GM19463 (cell line): Measurements from ENCODE around the gene MACC1.
A peak's percentile ranks its signal among the peaks of the same experiment; 100 is the strongest.
"Not testable (repeated sequence)": the region's sequence is repeated elsewhere in the genome, so short reads cannot be mapped to it uniquely, and the experiment has no call there.

ENCODE experiments used
- ATAC-seq: cut with Tn5 transposase; IDR thresholded peaks from one replicate; pipeline ENCODE4 v1.9.1; 2021; ENCODE audit warnings: mild to moderate bottlenecking, moderate library complexity; ENCODE audit not compliant: unreplicated experiment

MACC1 gene

GRCh38 chr7:20133803-20134202 lies 83.4 kb downstream of the MACC1 start:
- ATAC-seq, result no peak

DNA sequence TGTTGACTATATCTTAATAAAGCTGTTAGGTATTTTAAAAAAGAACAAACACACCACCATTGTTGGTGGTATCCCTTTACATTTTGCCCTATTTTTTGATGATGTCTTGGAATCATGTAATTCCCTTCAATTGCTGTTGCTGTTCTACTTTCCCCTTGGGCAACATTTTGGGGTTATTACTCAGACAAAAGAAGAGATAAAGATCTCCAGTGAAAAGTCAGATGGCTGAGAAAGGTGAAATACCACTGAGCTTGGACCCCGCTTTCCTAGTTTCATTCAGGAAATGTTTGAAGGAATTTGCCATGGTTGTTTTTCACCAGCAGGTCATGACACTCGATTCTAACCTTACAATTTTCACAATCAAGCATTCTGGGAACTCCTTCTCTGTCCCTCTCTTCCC lies 84.6 kb downstream of the MACC1 start:
- no peak for ATAC-seq

GRCh38 chr7:20131776-20132175 lies 85.4 kb downstream of the MACC1 start:
- ATAC-seq, result no peak

DNA sequence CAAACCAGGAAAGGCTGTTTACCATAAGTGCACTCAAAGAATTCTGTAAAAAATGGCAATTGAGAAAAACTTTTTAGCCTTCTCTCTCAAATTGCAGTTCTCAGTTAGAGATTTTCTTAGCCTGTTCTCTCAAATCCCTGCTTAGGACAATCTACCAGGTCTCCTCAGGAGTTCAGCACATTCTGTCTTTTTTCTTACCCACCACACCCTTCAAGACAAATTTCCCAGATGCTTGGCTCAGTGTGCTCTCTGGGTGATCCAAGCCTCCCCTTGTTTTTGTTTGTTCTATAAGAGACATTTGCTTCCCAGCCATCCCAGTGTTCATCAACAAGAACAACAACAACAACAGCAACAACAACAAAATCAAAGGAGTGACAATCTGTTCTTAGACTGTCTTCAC lies 87.3 kb downstream of the MACC1 start:
- ATAC-seq, result no peak

DNA sequence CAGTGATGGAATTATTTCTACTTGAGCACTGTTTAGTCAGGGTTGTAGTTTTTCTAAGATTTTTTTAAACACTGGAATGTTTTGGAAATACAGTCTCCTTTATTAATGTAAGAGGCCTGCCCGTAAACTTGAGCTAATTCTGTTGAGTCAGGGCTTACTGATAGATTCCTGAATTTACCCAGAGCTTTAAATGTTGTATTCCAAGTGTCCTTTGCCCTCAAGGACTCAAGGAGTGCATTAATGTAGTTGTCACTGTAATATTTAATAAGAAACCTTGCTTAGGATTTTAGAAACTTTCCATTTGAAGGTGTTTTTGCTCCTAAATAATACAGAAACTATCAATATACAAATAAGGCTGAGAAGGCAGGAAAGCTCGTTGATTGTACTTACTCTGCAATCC lies 89.2 kb downstream of the MACC1 start:
- no peak for ATAC-seq

DNA sequence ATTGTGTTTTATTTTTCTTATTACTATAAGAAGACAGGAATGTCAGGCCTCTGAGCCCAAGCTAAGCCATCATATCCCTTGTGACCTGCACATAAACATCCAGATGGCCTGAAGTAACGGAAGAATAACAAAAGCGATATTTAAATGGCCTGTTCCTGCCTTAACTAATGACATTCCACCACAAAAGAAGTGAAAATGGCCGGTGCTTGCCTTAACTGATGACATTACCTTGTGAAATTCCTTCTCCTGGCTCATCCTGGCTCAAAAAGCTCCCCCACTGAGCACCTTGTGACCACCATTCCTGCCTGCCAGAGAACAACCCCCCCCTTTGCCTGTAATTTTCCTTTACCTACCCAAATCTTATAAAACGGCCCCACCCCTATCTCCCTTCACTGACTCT lies 91.1 kb downstream of the MACC1 start:
- ATAC-seq, result not testable (repeated sequence)

DNA sequence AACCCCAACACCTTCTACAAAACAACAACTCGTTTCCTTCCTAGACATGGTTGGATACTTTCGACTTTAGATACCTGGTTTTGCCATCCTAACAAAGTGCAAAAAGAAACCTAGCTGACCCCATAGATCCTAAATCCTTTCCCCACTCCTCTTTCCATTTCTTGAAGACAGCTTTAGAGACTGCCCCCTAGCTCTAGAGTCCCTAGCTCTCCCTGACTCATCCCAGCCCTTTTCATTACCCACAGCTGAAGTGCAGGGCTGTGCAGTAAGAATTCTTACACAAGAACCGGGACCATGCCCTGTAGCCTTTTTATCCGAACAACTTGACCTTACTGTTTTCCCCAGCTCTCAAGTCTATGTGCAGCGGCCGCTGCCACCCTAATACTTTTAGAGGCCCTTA lies 93.1 kb downstream of the MACC1 start:
- not testable (repeated sequence) for ATAC-seq

- not testable (repeated sequence) for ATAC-seq
Measured at GRCh38 chr7:20122653-20123316, 94.4 kb downstream of the MACC1 start.

GRCh38 chr7:20122073-20122472 lies 95.1 kb downstream of the MACC1 start:
- ATAC-seq, result no peak

- no peak for ATAC-seq
Measured at GRCh38 chr7:20121404-20121803, 95.8 kb downstream of the MACC1 start.

DNA sequence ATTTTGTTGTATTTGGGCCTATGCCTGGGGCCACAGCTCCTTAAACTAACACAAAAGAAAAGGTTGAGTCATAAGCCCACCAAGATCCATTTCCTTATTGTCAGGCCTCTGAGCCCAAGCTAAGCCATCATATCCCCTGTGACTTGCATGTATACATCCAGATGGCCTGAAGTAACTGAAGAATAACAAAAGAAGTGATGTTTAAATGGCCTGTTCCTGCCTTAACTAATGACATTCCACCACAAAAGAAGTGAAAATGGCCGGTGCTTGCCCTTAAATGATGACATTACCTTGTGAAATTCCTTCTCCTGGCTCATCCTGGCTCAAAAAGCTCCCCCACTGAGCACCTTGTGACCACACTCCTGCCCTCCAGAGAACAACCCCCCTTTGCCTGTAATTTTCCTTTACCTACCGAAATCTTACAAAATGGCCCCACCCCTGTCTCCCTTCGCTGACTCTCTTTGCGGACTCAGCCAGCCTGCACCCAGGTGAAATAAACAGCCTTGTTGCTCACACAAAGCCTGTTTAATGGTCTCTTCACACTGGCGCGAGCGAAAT lies 96.5 kb downstream of the MACC1 start:
- not testable (repeated sequence) for ATAC-seq

DNA sequence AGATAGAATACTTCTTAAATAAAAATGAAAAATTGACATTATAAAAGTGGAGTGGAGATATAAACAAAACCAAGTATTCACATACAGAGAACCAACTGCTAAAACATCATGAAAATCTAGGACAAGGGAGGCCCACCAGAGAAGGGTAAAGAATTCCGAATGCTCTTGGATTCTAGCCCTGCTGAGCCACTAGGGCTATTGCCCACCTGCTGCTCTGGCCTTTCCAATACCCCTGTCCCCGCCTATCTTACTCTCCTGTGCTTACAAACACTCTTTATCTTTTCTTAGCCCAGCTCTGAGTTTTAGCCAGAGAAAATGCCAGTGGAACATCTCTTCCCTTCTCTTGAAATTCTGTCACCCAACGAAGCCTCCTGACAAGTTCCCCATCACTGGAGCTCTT lies 100.3 kb downstream of the MACC1 start:
- no peak for ATAC-seq

- ATAC-seq, result peak; percentile 85
Measured at GRCh38 chr7:20114468-20114867, 102.7 kb downstream of the MACC1 start.

DNA sequence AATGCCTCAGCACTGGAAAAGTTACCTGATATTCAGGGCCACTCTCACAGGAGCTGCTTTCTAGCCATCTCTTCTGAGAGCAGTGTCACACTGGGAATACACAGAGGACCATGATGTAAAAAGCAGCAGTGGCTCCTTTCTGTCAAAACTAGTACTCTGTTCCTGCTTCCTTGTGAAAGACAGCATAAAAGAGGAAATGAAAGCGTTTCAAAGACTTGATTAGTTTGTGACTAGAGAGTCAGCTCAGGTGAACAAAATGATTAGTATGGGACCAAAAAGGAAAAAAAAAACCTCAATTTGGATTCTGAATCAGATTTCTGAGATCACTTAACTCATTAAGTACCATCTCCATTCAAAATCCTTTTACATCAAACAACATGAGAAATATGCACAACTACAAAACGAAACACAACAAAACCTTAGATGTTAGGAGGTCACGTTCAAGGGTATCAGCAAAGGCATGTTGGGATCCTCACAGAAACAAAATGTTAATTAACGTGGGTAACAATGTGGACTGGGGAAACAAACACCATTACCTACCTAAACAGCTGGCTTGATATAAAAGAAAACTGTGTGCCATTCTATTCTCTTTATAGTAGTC lies 103.7 kb downstream of the MACC1 start:
- peak; percentile 74 for ATAC-seq

- ATAC-seq, result no peak
Measured at GRCh38 chr7:20112696-20113095, 104.5 kb downstream of the MACC1 start.

DNA sequence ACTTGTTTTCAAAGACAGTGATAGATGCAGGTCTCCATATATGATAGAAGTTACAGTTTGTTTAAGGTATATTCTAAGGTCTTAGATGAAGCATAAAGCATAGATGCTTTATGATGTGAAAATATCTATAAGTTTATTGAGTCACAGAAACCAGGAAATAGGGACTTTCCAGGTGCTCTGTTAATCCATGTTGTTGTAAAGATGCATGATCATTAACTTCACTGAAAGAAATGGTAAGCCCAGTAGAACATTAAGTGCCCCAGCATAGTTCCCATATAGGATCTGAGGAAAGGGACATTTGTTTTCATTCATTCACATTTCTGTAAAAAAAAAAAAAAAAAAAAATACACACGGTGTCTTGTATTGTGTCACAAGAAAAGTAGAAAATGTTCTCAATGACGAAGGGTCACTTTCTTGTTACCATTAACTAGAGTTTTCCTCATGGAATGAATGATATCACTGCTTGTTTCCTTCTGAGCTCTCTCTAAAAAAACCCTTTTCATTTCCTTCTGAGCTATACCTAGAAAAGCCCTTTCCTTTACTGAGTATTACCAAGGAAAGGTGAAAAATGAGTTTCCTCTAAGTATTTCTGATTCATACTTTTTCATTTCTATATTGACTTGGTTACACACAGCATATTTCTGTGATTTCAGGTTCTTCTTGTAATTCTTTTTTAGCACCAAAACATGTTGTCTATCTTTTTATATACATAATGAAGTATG lies 105.2 kb downstream of the MACC1 start:
- ATAC-seq, result no peak

- no peak for ATAC-seq
Measured at GRCh38 chr7:20107582-20107981, 109.6 kb downstream of the MACC1 start.

- ATAC-seq, result no peak
Measured at GRCh38 chr7:20104696-20105095, 112.5 kb downstream of the MACC1 start.

DNA sequence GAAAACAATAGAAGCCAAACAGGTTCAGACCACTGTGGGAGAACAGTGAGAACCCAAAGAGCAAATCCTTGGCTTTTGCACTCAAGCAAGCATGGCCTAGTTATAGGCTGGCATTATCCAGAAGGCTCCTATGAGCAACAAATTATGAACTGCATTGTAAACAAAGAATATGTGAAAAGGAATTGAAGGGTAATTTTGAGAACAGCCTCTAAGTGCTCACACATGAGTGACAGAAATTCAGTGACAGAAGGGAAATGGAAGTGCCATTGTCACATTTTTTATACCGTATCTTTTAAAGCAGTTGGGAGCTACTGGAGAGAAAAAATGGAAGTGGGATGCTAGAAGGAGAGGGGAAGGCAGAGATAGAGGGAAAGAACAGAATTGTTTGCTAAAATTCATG lies 114.2 kb downstream of the MACC1 start:
- ATAC-seq, result no peak

- no peak for ATAC-seq
Measured at GRCh38 chr7:20095862-20096261, 121.3 kb downstream of the MACC1 start.

GRCh38 chr7:20095436-20095835 lies 121.7 kb downstream of the MACC1 start:
- no peak for ATAC-seq

- ATAC-seq, result no peak
Measured at GRCh38 chr7:20089431-20089830, 127.8 kb downstream of the MACC1 start.
